HUES48 (cell line): ENCODE measurements around the gene B3GAT3.

Source experiments
- H3K27ac ChIP-seq: one replicate; pipeline ENCODE4 v1.7.0; 2013; ENCODE audit warnings: low read depth, low read length, inconsistent platforms
- H3K27me3 ChIP-seq: 2 replicates; pipeline ENCODE4 v1.6.1; 2013; ENCODE audit warnings: mild to moderate bottlenecking, low read length; ENCODE audit not compliant: control insufficient read depth, insufficient read depth
- H3K36me3 ChIP-seq: 2 replicates; pipeline ENCODE4 v1.6.1; 2013; ENCODE audit warnings: low read length; ENCODE audit not compliant: control insufficient read depth, insufficient read depth
- H3K4me1 ChIP-seq: 2 replicates; pipeline ENCODE4 v1.6.1; 2013; ENCODE audit warnings: mild to moderate bottlenecking, low read length; ENCODE audit not compliant: control insufficient read depth, insufficient read depth
- H3K4me3 ChIP-seq: 2 replicates; pipeline ENCODE4 v1.5.1; 2013; ENCODE audit warnings: mild to moderate bottlenecking, low read depth, low read length
- H3K9ac ChIP-seq: 2 replicates; pipeline ENCODE4 v1.6.1; 2013; ENCODE audit warnings: mild to moderate bottlenecking, low read depth, low read length, moderate library complexity
- H3K9me3 ChIP-seq: 2 replicates; pipeline ENCODE4 v1.6.1; 2013; ENCODE audit warnings: low read length; ENCODE audit not compliant: control insufficient read depth, insufficient read depth

B3GAT3 gene

GRCh38 chr11:62611705-62612365 lies 10.0 kb downstream of the B3GAT3 start:
- peak overlapping the region; percentile 72 for H3K4me3 ChIP-seq
- no peaks in the 10 kb centered on the region for H3K9me3 ChIP-seq
- no peak overlapping the region for H3K9ac ChIP-seq
- H3K4me1 ChIP-seq, result peaks cover 10% of the 10 kb centered on the region; the same call in 1 of the 2 replicates
- H3K27ac ChIP-seq, result peak overlapping the region; percentile 27
- H3K27me3 ChIP-seq, result no peaks in the 10 kb centered on the region; the same call in 1 of the 2 replicates
- no peaks in the 10 kb centered on the region for H3K36me3 ChIP-seq

- no peaks in the 10 kb centered on the region for H3K9me3 ChIP-seq
- no peak overlapping the region for H3K27ac ChIP-seq
- H3K36me3 ChIP-seq, result no peaks in the 10 kb centered on the region
Observed at GRCh38 chr11:62610814-62611704, 10.7 kb downstream of the B3GAT3 start.

GRCh38 chr11:62610403-62610802 lies 11.4 kb downstream of the B3GAT3 start:
- Histone ChIP-seq H3K9me3 (no peaks in the 10 kb centered on the region), H3K4me1 (peaks cover 10% of the 10 kb centered on the region; the same call in 1 of the 2 replicates), H3K27me3 (no peaks in the 10 kb centered on the region; the same call in 1 of the 2 replicates), H3K9ac (no peak overlapping the region), H3K4me3 (no peak overlapping the region), H3K27ac (no peak overlapping the region), H3K36me3 (no peaks in the 10 kb centered on the region)

More at GRCh38 chr11:62610814-62611704, 10.7 kb downstream of the B3GAT3 start:
- Histone ChIP-seq H3K4me3 (peak overlapping the region; percentile 72), H3K9ac (no peak overlapping the region), H3K4me1 (peaks cover 10% of the 10 kb centered on the region; the same call in 1 of the 2 replicates), H3K27me3 (no peaks in the 10 kb centered on the region; the same call in 1 of the 2 replicates)

GRCh38 chr11:62608776-62609175 lies 13.0 kb downstream of the B3GAT3 start:
- no peaks in the 10 kb centered on the region for H3K36me3 ChIP-seq
- H3K27me3 ChIP-seq, result peaks cover 4% of the 10 kb centered on the region
- no peak overlapping the region for H3K4me3 ChIP-seq
- H3K9me3 ChIP-seq, result no peaks in the 10 kb centered on the region
- peaks cover 10% of the 10 kb centered on the region; the same call in 1 of the 2 replicates for H3K4me1 ChIP-seq
- H3K27ac ChIP-seq, result no peak overlapping the region
- H3K9ac ChIP-seq, result no peak overlapping the region

- no peaks in the 10 kb centered on the region for H3K36me3 ChIP-seq
- H3K27ac ChIP-seq, result no peak overlapping the region
- H3K27me3 ChIP-seq, result peaks cover 15% of the 10 kb centered on the region
- H3K4me3 ChIP-seq, result no peak overlapping the region
- H3K9me3 ChIP-seq, result no peaks in the 10 kb centered on the region
- H3K9ac ChIP-seq, result no peak overlapping the region
- peaks cover 14% of the 10 kb centered on the region for H3K4me1 ChIP-seq
Observed at GRCh38 chr11:62607714-62608113, 14.1 kb downstream of the B3GAT3 start.

- Histone ChIP-seq H3K9me3 (no peaks in the 10 kb centered on the region), H3K4me3 (no peak overlapping the region), H3K36me3 (no peaks in the 10 kb centered on the region), H3K27ac (no peak overlapping the region), H3K27me3 (peaks cover 17% of the 10 kb centered on the region), H3K9ac (no peak overlapping the region), H3K4me1 (peaks cover 8% of the 10 kb centered on the region)
Observed at GRCh38 chr11:62605902-62606301, 15.9 kb downstream of the B3GAT3 start.

GRCh38 chr11:62605467-62605866 lies 16.3 kb downstream of the B3GAT3 start:
- H3K4me3 ChIP-seq, result no peak overlapping the region
- no peaks in the 10 kb centered on the region for H3K9me3 ChIP-seq
- peaks cover 17% of the 10 kb centered on the region for H3K27me3 ChIP-seq
- H3K36me3 ChIP-seq, result no peaks in the 10 kb centered on the region
- no peak overlapping the region for H3K27ac ChIP-seq
- peaks cover 8% of the 10 kb centered on the region for H3K4me1 ChIP-seq
- no peak overlapping the region for H3K9ac ChIP-seq

- Histone ChIP-seq H3K9me3 (no peaks in the 10 kb centered on the region), H3K9ac (no peak overlapping the region), H3K4me3 (no peak overlapping the region), H3K36me3 (peaks cover 7% of the 10 kb centered on the region; the same call in 1 of the 2 replicates), H3K27ac (no peak overlapping the region), H3K27me3 (peaks cover 17% of the 10 kb centered on the region), H3K4me1 (peaks cover 16% of the 10 kb centered on the region)
Observed at GRCh38 chr11:62604460-62605120, 17.2 kb downstream of the B3GAT3 start.

- H3K36me3 ChIP-seq, result peaks cover 8% of the 10 kb centered on the region; the same call in 1 of the 2 replicates
- no peaks in the 10 kb centered on the region for H3K9me3 ChIP-seq
- H3K4me1 ChIP-seq, result peaks cover 20% of the 10 kb centered on the region
- H3K27ac ChIP-seq, result no peak overlapping the region
- no peak overlapping the region for H3K9ac ChIP-seq
- peaks cover 17% of the 10 kb centered on the region for H3K27me3 ChIP-seq
- no peak overlapping the region for H3K4me3 ChIP-seq
Observed at GRCh38 chr11:62603776-62604299, 17.9 kb downstream of the B3GAT3 start.

- peaks cover 14% of the 10 kb centered on the region for H3K36me3 ChIP-seq
- H3K27me3 ChIP-seq, result peaks cover 17% of the 10 kb centered on the region
- H3K4me3 ChIP-seq, result peak overlapping the region; percentile 87
- no peak overlapping the region for H3K9ac ChIP-seq
- H3K9me3 ChIP-seq, result no peaks in the 10 kb centered on the region
- H3K27ac ChIP-seq, result no peak overlapping the region
- peaks cover 21% of the 10 kb centered on the region for H3K4me1 ChIP-seq
Observed at GRCh38 chr11:62603072-62603408, 18.7 kb downstream of the B3GAT3 start.
